Stimulated activated CD4-positive, alpha-beta T cell treated with anti-CD3 and anti-CD28 coated beads, TNF-alpha, amount 100 ng/mL, for 1 hour (primary cell): ENCODE data around the gene ZC3H18.
A peak's percentile ranks its signal among the peaks of the same experiment; 100 is the strongest.

ENCODE experiments used
- DNase-seq, 3 donors: peaks; one replicate each; pipeline ENCODE4 v3.0.0-alpha.2; 2020; ENCODE audit warnings: low read depth in 3 of 3, low spot score in 1 of 3

ZC3H18 gene

DNA sequence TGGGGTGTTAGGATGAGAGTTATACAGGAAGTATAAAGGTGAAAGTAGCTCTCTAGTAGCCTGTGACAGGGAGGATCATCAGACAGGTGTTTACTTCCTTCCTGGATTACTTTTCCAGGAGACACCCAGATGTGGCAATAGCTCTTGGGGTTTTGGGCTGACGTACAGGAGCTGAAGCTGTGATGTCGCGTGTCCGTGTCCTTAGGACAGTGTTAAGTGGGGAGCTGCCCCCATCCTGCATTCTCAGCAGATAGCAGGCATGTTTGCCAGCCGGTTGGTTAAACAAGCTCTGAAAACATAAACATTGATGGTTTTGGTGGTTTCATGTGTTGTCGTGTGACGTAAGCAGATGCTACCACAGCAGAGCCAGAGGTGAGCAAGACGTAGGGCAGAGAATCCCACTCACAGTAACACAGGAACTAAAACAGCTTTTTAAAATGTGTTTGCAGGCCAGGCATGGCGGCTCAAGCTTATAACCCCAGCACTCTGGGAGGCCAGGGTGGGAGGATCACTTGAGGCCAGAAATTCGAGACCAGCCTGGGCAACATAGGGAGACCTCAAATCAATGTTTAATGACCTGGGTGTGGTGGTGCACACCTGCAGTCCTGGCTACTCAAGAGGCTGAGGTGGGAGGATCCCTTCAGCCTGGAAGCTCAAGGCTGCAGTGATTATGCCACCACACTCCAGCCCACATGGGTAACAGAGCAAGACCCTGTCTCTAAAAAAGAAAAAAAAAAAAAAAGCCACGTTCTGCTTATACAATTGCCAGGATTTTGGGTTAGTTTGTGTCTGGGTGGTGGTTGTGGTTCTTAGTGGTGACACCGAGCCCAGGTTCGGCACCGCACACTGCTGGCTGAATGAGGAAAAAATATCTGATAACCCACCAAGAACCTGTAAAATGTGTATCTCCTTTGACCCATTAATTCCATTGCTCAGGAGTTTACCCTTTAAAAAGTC, 49.9 kb downstream of the ZC3H18 start:
- DNase-seq, result peak in 2 of 3 donors; percentile 22 to 39

DNA sequence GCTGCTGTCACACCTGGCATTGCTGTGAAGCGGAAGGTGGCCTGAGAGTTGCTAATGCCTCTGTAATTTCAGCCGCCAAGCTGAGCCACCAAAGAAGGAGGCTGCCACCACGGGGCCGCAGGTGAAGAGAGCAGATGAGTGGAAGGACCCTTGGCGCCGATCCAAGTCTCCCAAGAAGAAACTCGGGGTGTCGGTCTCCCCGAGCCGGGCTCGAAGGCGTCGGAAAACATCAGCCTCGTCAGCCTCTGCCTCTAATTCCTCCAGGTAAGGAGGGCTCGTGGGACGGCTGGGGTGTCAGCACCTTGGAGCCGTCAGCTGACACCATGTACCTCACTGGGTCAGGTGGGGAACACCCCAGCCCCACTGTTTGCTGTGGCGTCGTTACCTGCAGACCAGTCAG, 51.9 kb downstream of the ZC3H18 start:
- DNase-seq, result no peak

DNA sequence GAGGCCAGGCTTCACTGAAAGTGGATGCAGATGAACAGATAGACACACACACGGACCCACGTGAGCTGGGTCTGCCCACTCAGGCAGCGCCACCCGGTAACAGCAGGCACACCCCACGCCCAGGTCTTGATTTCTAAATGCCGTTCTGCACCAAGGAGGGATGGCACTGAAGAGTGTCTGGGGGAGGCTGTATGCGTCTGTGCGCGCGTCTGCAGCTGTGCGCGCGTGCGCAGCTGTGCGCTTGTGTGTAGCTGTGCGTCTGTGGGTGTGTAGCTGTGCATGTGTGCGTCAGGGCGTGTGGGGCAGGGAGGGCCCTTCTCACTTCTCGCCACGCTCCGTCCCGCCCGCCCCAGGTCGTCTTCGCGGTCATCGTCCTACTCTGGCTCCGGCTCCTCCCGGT, 52.7 kb downstream of the ZC3H18 start:
- DNase-seq, result no peak

- no peak for DNase-seq
Measured at GRCh38 chr16:88623858-88624257, 53.7 kb downstream of the ZC3H18 start.

GRCh38 chr16:88624481-88624880, 54.3 kb downstream of the ZC3H18 start:
- DNase-seq, result no peak

DNA sequence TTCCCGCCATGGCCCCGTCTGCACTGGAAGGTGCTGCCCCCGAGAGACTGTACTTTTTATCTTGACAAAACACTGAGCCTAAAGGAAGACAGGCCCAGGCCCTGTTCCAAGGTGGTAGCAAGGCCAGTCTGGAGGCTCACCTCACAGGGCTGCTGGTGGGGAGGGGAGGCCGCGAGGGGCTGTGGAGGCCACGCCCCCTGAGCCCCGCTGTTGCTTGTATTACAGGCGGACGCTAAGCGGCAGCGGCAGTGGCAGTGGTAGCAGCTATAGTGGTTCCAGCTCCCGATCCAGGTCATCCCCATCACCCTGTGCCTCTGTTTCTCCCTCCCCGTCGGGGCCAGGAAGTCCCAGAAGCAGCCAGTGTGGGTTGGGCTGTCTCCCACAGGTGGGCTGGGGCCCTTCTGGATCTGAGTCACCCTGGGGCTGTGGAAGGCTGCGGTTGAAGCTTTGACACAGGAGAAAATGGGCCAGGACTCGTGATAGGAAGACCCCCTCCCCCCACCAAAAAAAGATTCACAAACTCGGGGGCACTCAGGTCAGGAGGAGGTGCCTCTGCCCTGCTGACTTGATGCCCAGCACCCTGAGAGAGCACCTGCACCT, 54.9 kb downstream of the ZC3H18 start:
- no peak for DNase-seq

DNA sequence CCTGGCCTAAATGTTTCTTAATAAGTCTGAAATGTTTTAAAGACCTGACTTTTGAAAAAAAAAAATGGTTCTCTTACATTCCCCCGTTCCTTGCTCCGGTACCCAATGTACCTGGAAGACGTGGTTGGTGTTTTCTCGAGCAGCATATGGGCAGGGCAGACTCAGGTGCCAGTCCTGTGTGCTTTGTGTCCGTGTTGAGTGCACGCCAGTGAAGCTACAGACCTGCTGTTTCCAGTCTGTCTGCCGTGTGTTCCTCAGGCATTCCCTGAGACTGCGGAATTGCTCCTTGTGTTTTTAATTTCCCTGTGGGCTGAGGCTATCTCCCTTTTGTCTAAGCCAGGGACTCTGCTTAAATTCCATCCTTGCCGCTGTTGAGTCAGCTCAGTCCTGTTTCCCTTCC, 56.4 kb downstream of the ZC3H18 start:
- DNase-seq, result no peak

GRCh38 chr16:88627531-88628411, 57.6 kb downstream of the ZC3H18 start:
- DNase-seq, result no peak

- DNase-seq, result no peak
Measured at GRCh38 chr16:88628512-88628974, 58.3 kb downstream of the ZC3H18 start.

DNA sequence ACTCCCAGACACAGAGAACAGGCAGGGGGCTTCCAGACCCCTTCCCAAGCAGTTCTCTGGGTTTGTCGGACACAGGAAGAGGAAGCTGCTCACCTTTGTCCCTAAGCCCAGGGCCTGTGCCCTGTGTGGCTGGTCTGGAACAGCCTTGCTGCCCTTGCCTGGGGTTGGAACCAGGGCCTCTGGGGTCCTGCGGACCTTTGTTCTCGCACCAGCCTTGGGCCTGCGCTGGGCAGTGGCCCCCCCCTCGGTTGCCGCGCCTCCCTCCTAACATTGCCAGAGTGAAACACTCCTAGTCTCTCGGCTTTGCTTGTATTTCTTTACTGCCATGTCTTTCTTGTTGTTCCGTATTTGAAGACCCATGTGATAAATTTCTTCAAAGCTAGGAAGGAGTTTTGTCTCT, 59.6 kb downstream of the ZC3H18 start:
- no peak for DNase-seq

DNA sequence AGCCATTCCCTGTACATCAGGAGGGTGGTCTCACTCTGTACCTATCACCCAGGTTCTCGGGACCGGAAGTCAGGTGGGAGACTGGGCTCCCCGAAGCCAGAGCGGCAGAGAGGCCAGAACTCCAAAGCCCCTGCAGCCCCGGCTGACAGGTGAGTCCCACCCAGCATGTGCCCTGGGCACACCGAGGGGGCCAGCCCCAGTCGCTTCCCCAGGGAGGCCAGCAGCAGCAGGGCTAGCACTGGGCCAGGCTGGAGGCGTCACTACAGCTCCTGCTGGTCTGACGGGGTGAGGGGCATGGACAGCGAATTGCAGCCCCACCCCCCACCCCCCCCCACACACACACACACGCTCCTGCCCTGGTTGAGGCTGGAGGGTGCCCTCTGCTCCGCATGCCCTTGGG, 60.2 kb downstream of the ZC3H18 start:
- no peak for DNase-seq

DNA sequence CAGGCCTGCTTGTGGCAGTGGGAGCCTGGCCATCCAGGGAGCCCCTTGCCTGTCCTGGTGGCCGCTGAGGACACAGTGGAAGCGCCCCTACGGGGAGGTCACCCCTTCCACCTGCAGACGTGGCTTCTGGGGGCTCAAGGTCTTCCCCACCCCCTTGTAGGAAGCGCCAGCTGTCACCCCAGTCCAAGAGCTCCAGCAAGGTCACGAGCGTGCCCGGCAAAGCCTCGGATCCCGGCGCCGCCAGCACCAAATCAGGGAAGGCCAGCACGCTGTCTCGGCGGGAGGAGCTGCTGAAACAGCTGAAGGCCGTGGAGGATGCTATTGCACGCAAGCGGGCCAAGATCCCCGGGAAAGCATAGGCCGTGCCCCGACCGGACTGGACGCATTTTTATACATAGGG, 60.7 kb downstream of the ZC3H18 start:
- no peak for DNase-seq

DNA sequence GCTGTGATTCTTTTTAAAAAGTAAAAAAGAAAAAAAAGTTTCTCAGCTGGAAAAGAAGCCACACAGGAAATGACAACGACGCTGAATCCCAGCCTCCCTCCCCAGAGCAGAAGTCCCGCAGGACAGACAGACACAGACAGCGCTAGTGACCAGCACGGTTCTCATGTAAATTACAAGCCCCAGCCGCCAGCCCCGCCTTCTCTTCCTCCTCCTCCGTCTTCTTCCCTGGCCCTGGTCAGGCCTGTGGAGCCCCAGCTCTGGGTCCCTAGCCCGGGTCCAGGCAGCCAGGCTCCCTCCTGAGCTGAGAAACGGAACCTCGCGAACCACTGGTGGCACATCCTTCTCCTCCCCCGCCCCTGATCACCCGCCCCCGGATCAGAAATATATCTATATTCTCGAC, 61.2 kb downstream of the ZC3H18 start:
- no peak for DNase-seq

DNA sequence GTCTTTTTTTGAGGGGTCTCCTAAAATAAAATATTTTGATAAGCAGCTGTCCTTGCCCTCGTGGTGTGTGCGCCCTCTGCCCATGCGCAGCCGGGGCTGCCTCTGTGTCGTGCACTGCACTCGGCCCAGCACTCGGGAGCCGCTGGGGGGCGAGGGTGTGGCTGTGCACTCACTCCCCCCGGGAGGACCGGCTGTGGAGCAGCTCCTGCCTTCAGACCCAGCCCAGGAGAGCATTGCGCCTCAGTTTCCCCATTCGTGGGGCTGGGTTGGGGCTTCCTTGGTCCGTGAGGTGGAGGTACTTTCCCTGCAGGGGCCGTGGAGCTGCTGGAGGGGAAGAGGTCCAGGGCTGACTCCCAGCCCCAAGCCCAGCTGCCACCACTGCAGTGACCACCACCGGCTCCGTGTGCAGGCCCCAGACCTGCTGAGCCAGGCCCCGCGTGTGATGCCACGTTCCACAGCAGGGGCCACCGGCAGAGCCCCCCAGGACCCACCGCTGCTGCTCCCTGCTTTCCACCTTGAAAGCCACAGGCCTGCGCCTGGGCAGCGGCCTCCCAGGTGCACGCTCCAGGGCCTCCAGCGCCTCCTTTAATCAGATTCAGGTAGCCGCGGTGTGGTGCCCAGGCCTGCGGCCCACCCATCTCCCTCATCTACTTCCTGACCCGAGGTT, 61.9 kb downstream of the ZC3H18 start:
- DNase-seq, result no peak

DNA sequence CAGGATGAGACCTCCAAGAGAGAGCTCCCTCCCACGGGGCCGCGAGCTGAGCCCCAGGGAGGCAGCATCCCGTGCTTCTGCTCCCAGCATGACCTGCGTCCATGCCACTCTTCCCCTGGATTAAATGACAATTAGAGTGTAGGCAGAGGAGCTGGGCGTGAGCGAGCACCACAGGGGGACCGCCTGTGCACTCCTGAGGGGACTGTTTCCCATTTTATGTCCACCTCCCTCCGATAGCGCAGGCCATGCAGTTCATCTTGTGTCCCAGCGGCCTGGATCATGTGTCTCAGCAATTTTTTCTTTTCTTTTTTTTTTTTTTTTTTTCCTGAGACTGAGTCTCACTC, 62.4 kb downstream of the ZC3H18 start:
- DNase-seq, result no peak

GRCh38 chr16:88633684-88634140, 63.5 kb downstream of the ZC3H18 start:
- no peak for DNase-seq

GRCh38 chr16:88634141-88634993, 64.2 kb downstream of the ZC3H18 start:
- peak in 1 of 3 donors; percentile 13 for DNase-seq

DNA sequence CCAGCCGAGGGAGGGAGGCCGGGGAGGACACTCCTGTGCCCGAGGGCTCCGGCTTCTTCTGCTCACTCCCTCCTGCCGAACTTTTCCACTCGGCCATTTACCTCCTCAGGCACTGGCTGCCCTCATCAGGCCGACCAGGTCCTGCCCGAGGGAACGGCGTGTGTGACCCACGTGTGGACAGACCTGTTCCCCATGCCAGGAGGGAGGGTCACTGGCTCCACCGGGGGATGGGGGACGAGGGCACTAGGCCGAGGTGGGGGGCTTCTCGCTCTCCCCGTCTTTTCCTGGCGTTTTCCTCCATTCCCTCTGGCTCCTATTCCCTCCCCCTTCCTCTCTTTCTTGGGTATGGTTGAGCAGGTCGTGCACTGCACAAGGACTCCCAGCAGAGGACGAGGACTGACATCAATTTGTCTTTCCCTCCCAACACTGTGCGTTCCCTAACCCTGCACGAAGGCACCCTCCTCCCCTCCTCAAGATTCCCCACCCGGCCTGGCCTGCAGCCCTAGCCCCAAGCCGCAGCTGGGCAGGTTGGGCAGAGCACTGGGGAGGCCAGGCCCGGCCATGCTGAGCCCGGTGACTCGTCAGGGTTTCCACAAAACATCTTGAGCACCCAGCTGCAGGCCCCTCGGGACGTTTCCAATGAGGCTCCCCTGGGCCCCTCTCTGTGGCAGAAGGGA, 64.9 kb downstream of the ZC3H18 start:
- no peak for DNase-seq

DNA sequence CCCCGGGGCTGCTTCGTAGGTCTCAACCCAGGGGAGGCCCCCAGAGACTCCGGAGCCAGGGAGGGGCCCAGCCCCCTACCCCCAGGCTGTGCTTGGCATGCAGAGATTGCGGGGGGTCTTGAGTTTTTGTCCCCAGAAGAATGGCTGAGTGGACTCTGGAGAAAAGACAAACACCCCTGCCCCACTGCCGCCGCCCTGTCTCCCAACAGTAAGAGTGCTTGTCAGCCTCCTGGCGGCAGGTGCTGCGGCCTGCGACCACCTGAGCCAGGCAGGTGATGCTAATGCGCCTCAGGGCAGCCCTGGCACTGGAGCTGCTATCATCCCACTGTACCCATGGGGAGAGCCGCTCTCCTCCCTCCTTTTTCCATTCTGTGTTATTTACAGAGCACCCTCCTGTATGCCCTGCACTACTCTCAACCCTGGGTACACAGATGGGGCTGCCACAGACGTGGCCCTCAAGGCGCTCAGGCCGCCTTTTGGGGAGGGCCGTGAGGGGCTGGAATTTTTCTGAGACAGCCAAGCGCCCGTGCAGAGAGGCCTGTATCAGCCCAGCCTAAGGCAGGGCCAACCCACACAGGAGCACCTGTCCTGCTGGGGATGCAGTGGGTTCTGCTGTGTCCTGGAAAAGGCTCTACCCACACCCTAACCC, 65.6 kb downstream of the ZC3H18 start:
- no peak for DNase-seq
